ENCODE data around the gene TRIM33. TPM values are rescaled to one million over a fixed set of nuclear protein-coding genes. Genes with fewer than 3 reads are reported as not detected.

TRIM33 gene
- total RNA-seq, 4 donors from 2014 or later, result 17.1 to 33.0 (median 25.3) TPM

- in situ Hi-C loops (cut with MboI; ENCODE audit: low sequenced_read_pairs in 4 of 4), result no loop called here
- H3K36me3 ChIP-seq, result no peaks in the 10 kb centered on the region
- no peak for DNase-seq
- TF ChIP-seq, protein P1, sequence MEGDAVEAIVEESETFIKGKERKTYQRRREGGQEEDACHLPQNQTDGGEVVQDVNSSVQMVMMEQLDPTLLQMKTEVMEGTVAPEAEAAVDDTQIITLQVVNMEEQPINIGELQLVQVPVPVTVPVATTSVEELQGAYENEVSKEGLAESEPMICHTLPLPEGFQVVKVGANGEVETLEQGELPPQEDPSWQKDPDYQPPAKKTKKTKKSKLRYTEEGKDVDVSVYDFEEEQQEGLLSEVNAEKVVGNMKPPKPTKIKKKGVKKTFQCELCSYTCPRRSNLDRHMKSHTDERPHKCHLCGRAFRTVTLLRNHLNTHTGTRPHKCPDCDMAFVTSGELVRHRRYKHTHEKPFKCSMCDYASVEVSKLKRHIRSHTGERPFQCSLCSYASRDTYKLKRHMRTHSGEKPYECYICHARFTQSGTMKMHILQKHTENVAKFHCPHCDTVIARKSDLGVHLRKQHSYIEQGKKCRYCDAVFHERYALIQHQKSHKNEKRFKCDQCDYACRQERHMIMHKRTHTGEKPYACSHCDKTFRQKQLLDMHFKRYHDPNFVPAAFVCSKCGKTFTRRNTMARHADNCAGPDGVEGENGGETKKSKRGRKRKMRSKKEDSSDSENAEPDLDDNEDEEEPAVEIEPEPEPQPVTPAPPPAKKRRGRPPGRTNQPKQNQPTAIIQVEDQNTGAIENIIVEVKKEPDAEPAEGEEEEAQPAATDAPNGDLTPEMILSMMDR (IDR thresholded peaks at IDR 0.05 in 4 of 5, conservative IDR thresholded peaks at IDR 0.05 in 1 of 5), result no peak
- TF ChIP-seq POLR2A (IDR thresholded peaks at IDR 0.05), result no peak
- H3K9me3 ChIP-seq, result no peaks in the 10 kb centered on the region
- intact Hi-C loops (cut with DNase I; ENCODE audit: low total_unique reads), result no loop called here
- no peaks in the 10 kb centered on the region for H3K4me1 ChIP-seq
- no peak overlapping the region for H3K27ac ChIP-seq
- no peaks in the 10 kb centered on the region for H3K27me3 ChIP-seq
- no peak for ATAC-seq
- H3K4me3 ChIP-seq, result no peak overlapping the region
Measured at GRCh38 chr1:114535401-114535800, 24.4 kb upstream of the TRIM33 start.

GRCh38 chr1:114531094-114531493 is 20.1 kb upstream of the TRIM33 start:
- no peaks in the 10 kb centered on the region for H3K9me3 ChIP-seq
- no peak for TF ChIP-seq POLR2A (IDR thresholded peaks at IDR 0.05)
- TF ChIP-seq, protein P1 (IDR thresholded peaks at IDR 0.05 in 4 of 5, conservative IDR thresholded peaks at IDR 0.05 in 1 of 5), result no peak
- no peak overlapping the region for H3K4me3 ChIP-seq
- in situ Hi-C loops (cut with MboI; ENCODE audit: low sequenced_read_pairs in 4 of 4) (no loop called here), intact Hi-C loops (cut with DNase I; ENCODE audit: low total_unique reads) (no loop called here)
- no peaks in the 10 kb centered on the region for H3K36me3 ChIP-seq
- DNase-seq (no peak), ATAC-seq (no peak)
- H3K4me1 ChIP-seq, result no peaks in the 10 kb centered on the region
- H3K27ac ChIP-seq, result no peak overlapping the region
- no peaks in the 10 kb centered on the region for H3K27me3 ChIP-seq

- DNase-seq, result no peak
Measured at GRCh38 chr1:114530224-114530623, 19.2 kb upstream of the TRIM33 start.

GRCh38 chr1:114524944-114525343 is 13.9 kb upstream of the TRIM33 start:
- no peaks in the 10 kb centered on the region for H3K4me1 ChIP-seq
- no peak for DNase-seq
- H3K36me3 ChIP-seq, result no peaks in the 10 kb centered on the region
- no peaks in the 10 kb centered on the region for H3K9me3 ChIP-seq
- ATAC-seq, result no peak
- in situ Hi-C loops (cut with MboI; ENCODE audit: low sequenced_read_pairs in 4 of 4) (no loop called here), intact Hi-C loops (cut with DNase I; ENCODE audit: low total_unique reads) (no loop called here)
- no peaks in the 10 kb centered on the region for H3K27me3 ChIP-seq
- H3K4me3 ChIP-seq, result no peak overlapping the region
- no peak overlapping the region for H3K27ac ChIP-seq
- TF ChIP-seq POLR2A (IDR thresholded peaks at IDR 0.05), result no peak
- TF ChIP-seq, protein P1 (IDR thresholded peaks at IDR 0.05 in 4 of 5, conservative IDR thresholded peaks at IDR 0.05 in 1 of 5), result no peak

More at GRCh38 chr1:114530224-114530623, 19.2 kb upstream of the TRIM33 start:
- intact Hi-C loops (cut with DNase I; ENCODE audit: low total_unique reads) (no loop called here), in situ Hi-C loops (cut with MboI; ENCODE audit: low sequenced_read_pairs in 4 of 4) (no loop called here)
- TF ChIP-seq, protein P1 (IDR thresholded peaks at IDR 0.05 in 4 of 5, conservative IDR thresholded peaks at IDR 0.05 in 1 of 5), result no peak
- no peak for TF ChIP-seq POLR2A (IDR thresholded peaks at IDR 0.05)
- ATAC-seq, result no peak
- Histone ChIP-seq H3K27ac (no peak overlapping the region), H3K4me1 (no peaks in the 10 kb centered on the region), H3K36me3 (no peaks in the 10 kb centered on the region), H3K9me3 (no peaks in the 10 kb centered on the region), H3K27me3 (no peaks in the 10 kb centered on the region), H3K4me3 (no peak overlapping the region)

- Histone ChIP-seq H3K4me3 (no peak overlapping the region), H3K27me3 (peaks cover 0 to 2% (median 0%) of the 10 kb centered on the region in 3 donors), H3K36me3 (no peaks in the 10 kb centered on the region), H3K9me3 (no peaks in the 10 kb centered on the region), H3K27ac (no peak overlapping the region), H3K4me1 (no peaks in the 10 kb centered on the region)
- TF ChIP-seq, protein P1 (IDR thresholded peaks at IDR 0.05 in 4 of 5, conservative IDR thresholded peaks at IDR 0.05 in 1 of 5), result no peak
- no peak for TF ChIP-seq POLR2A (IDR thresholded peaks at IDR 0.05)
- intact Hi-C loops (cut with DNase I; ENCODE audit: low total_unique reads) (no loop called here), in situ Hi-C loops (cut with MboI; ENCODE audit: low sequenced_read_pairs in 4 of 4) (no loop called here)
- DNase-seq (no peak), ATAC-seq (no peak)
Measured at GRCh38 chr1:114522264-114522575, 11.2 kb upstream of the TRIM33 start.
